Activated CD8-positive, alpha-beta T cell treated with anti-CD3 and anti-CD28 coated beads for 36 hours (primary cell): ENCODE results near the gene GNAL. TPM values are rescaled to one million over a fixed set of nuclear protein-coding genes. Genes with fewer than 3 reads are reported as not detected.

Source experiments
- ATAC-seq: fragments of 200-7000 bp; cut with Tn5 transposase; one replicate; pipeline ENCODE4 v1.10.0; 2021; ENCODE audit warnings: mild to moderate bottlenecking, moderate library complexity
- CTCF ChIA-PET: fragments of 350-600 bp; sonication (Branson Sonifier 250); formaldehyde crosslinking; loops from one replicate; lab custom pipeline; 2021; ENCODE audit warnings: antibody characterized with exemption; lab: Charles Lee
- POLR2A ChIA-PET: fragments of 350-600 bp; sonication (Branson Sonifier 250); formaldehyde crosslinking; loops from one replicate; lab custom pipeline; 2021; ENCODE audit warnings: antibody characterized with exemption; lab: Charles Lee
- DNase-seq: peaks from one replicate; pipeline ENCODE4 v3.0.0-alpha.2; 2020
- H3K27ac Mint-ChIP-seq: one replicate; pipeline ENCODE4 v1.8.0; 2021; ENCODE audit warnings: mild to moderate bottlenecking, mixed read lengths
- H3K27me3 Mint-ChIP-seq: one replicate; pipeline ENCODE4 v1.8.0; 2021; ENCODE audit warnings: mixed read lengths
- H3K36me3 Mint-ChIP-seq: one replicate; pipeline ENCODE4 v1.8.0; 2021; ENCODE audit warnings: low read depth, mixed read lengths
- H3K4me1 Mint-ChIP-seq: one replicate; pipeline ENCODE4 v1.8.0; 2021; ENCODE audit warnings: low read depth, mixed read lengths
- H3K4me3 Mint-ChIP-seq: one replicate; pipeline ENCODE4 v1.8.0; 2021; ENCODE audit warnings: mild to moderate bottlenecking, moderate library complexity, mixed read lengths
- H3K9me3 Mint-ChIP-seq: one replicate; pipeline ENCODE4 v1.8.0; 2021; ENCODE audit warnings: mixed read lengths
- CTCF ChIP-seq: fragments of 200-600 bp; IDR thresholded peaks from one replicate; pipeline ENCODE4 v1.8.0; 2022; ENCODE audit warnings: antibody characterized with exemption, mild to moderate bottlenecking
- intact Hi-C: fragments of 100-400 bp; cut with micrococcal nuclease; formaldehyde crosslinking; loops from one replicate; pipeline ENCODE4 v1.10.0; 2022
- total RNA-seq, 2 experiments: library from RNA; stranded (reverse); gene quantifications; one replicate each; pipeline ENCODE4 v1.2.3, GENCODE V29; 2021

GNAL gene
- total RNA-seq, 2 experiments from 2014 or later = 0.11 TPM; not detected in 1

GRCh38 chr18:11761553-11761952 is 72.5 kb downstream of the GNAL start:
- Mint-ChIP-seq H3K27me3 (peaks cover 4% of the 10 kb centered on the region), H3K9me3 (no peaks in the 10 kb centered on the region), H3K27ac (no peak overlapping the region), H3K4me3 (no peak overlapping the region), H3K36me3 (no peaks in the 10 kb centered on the region), H3K4me1 (no peaks in the 10 kb centered on the region)
- ChIA-PET POLR2A (no interaction called here), CTCF (interaction anchor here (0.8 to 1.4 kb wide), 2 partner anchors 16 to 29 kb away, joined by 3 to 5 read pairs; no protein-coding TSS in a partner anchor)
- peak; percentile 37 for ATAC-seq
- TF ChIP-seq CTCF = peak; percentile 17
- DNase-seq = no peak
- intact Hi-C loops = no loop called here

- no peaks in the 10 kb centered on the region for H3K36me3 Mint-ChIP-seq
- no peaks in the 10 kb centered on the region for H3K4me1 Mint-ChIP-seq
- ChIA-PET CTCF (interaction anchor here (1.4 kb wide), 1 partner anchor 30 kb away, joined by 5 read pairs; no protein-coding TSS in a partner anchor), POLR2A (no interaction called here)
- DNase-seq (no peak), ATAC-seq (no peak)
- intact Hi-C loops = no loop called here
- H3K4me3 Mint-ChIP-seq = no peak overlapping the region
- no peaks in the 10 kb centered on the region for H3K9me3 Mint-ChIP-seq
- no peak overlapping the region for H3K27ac Mint-ChIP-seq
- TF ChIP-seq CTCF = no peak
- peaks cover 4% of the 10 kb centered on the region for H3K27me3 Mint-ChIP-seq
Measured at GRCh38 chr18:11762429-11762828, 73.4 kb downstream of the GNAL start.

DNA sequence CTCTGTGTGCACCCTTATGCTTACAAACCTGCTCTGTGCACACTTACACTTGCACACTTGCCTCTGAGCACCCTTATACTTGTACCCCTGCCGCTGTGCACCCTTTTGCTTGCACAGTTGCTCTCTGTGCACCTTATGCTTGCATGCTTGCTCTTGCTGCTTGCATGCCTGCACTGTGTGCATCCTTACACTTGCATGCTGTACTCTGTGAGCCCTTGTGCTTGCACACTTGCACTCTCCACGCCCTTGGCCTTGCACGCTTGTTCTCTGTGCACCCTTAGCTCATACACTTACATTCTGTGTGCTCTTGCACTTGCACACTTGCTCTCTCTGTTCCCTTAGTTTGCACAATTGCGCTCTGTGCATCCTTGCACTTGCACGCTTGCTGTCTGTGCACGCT is 78.3 kb downstream of the GNAL start:
- no peak for DNase-seq

DNA sequence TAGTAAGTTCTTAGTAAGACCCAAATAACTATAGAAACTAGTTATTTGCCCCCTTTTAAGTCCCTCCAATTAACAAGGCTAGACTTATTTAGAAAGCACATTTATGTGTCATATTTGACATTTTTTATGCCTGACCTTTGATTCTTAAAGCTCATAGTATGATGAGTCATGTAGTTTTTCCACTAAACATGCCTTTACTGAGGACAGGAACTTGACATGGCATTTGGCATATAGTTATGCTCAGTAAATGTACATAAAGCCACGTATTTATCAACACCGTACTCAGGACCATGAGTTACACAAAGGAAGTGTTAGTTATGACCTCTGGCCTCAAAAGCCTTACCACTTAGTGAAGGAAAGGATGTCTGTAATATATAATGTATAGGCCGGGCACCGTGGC is 78.9 kb downstream of the GNAL start:
- peaks cover 4% of the 10 kb centered on the region for H3K4me1 Mint-ChIP-seq
- no peak for TF ChIP-seq CTCF
- POLR2A ChIA-PET = no interaction called here
- peak; percentile 90 for ATAC-seq
- peaks cover 5% of the 10 kb centered on the region for H3K27me3 Mint-ChIP-seq
- no peak overlapping the region for H3K4me3 Mint-ChIP-seq
- CTCF ChIA-PET = no interaction called here
- DNase-seq = no peak
- H3K36me3 Mint-ChIP-seq = no peaks in the 10 kb centered on the region
- no peak overlapping the region for H3K27ac Mint-ChIP-seq
- intact Hi-C loops = no loop called here
- no peaks in the 10 kb centered on the region for H3K9me3 Mint-ChIP-seq

More for the DNA sequence above, 78.3 kb downstream of the GNAL start:
- intact Hi-C loops = no loop called here
- H3K9me3 Mint-ChIP-seq = no peaks in the 10 kb centered on the region
- H3K27ac Mint-ChIP-seq = no peak overlapping the region
- H3K4me1 Mint-ChIP-seq = peaks cover 4% of the 10 kb centered on the region
- no peak overlapping the region for H3K4me3 Mint-ChIP-seq
- peaks cover 5% of the 10 kb centered on the region for H3K27me3 Mint-ChIP-seq
- ATAC-seq = no peak
- no peaks in the 10 kb centered on the region for H3K36me3 Mint-ChIP-seq
- POLR2A ChIA-PET = no interaction called here
- CTCF ChIA-PET = no interaction called here
- TF ChIP-seq CTCF = no peak

DNA sequence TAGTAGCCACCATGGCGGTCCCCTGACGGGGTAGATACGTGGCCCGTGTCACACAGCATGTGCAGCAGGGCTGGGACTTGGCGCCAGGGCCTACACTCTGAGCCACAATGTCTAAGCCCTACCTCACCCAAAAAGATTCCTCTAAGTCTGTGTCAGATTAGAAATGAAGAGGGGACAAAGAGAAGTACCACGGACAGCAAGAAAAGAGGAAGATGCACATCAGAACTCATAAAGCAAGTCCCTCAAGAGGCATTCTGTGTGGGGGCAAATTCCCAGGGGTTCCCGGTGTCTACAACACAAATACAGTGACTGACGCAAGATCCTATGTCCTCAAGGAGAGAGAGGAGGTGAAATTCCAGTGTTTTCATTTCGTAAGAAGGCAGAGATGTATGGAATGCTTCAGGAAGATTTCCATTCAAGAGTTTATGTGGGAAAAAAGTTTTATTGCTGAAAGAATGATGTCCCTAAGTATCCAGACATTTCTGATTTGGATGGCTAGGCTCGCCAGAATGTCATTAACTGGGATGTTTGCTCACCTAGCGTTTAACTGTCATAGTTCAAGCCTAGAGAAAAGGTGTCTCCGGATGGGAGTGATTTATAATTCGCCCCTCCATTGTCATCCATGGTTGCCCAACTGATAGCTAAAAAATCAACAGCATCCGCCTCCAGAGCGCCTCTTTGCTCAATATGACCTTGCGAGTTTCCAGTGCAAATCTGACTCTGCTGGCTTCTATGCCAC is 86.5 kb downstream of the GNAL start:
- no peak for TF ChIP-seq CTCF
- H3K9me3 Mint-ChIP-seq = no peaks in the 10 kb centered on the region

More for the DNA sequence above, 86.5 kb downstream of the GNAL start:
- no peak for ATAC-seq
- intact Hi-C loops = no loop called here
- no peak overlapping the region for H3K27ac Mint-ChIP-seq
- ChIA-PET POLR2A (no interaction called here), CTCF (no interaction called here)
- H3K36me3 Mint-ChIP-seq = no peaks in the 10 kb centered on the region
- no peaks in the 10 kb centered on the region for H3K4me1 Mint-ChIP-seq
- no peak for DNase-seq
- no peak overlapping the region for H3K4me3 Mint-ChIP-seq
- H3K27me3 Mint-ChIP-seq = peaks cover 1% of the 10 kb centered on the region
